GM06990 (cell line): Measurements from ENCODE around the gene ALPG.
"Not testable (repeated sequence)": the region's sequence is repeated elsewhere in the genome, so short reads cannot be mapped to it uniquely, and the experiment has no call there.

Source experiments
- DNase-seq: peaks from one replicate; pipeline ENCODE4 v3.0.0-alpha.2; 2011; ENCODE audit not compliant: insufficient read length; ENCODE audit errors: extremely low read depth
- H3K27me3 ChIP-seq: replicated peaks from 2 replicates; pipeline ENCODE4 v1.6.0; 2011; ENCODE audit warnings: low read length; ENCODE audit not compliant: control insufficient read depth, insufficient read depth
- H3K36me3 ChIP-seq: 2 replicates; pipeline ENCODE4 v1.5.1; 2011; ENCODE audit warnings: low read length; ENCODE audit not compliant: control insufficient read depth, insufficient read depth
- H3K4me3 ChIP-seq: replicated peaks from 2 replicates; pipeline ENCODE4 v1.5.1; 2011; ENCODE audit warnings: low read depth, mild to moderate bottlenecking, control low read depth, low read length
- CTCF ChIP-seq: IDR thresholded peaks from 2 replicates; pipeline ENCODE4 v1.5.1; 2011; ENCODE audit warnings: low read length, control low read depth, mild to moderate bottlenecking, inconsistent platforms; ENCODE audit not compliant: insufficient read depth, poor library complexity, severe bottlenecking

ALPG gene

DNA sequence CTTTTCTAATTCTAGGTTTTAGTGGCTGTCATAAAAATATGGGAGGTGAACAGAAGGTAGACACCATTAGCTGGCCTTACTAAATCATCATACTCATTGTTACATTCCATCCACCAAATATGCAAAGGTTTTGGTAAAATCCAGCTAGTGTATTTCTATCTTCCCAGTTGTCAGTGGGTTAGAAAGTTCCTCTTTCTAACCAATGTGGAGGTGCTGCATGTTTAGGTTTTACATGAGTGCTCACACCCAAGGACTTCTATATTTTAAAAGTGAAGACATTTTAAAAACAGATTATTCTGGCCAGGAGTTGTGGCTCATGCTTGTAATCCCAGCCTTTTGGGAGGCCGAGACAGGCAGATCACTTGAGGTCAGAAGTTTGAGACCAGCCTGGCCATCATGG lies 22.2 kb upstream of the ALPG start:
- Histone ChIP-seq H3K27me3 (no peaks in the 10 kb centered on the region), H3K4me3 (no peak overlapping the region), H3K36me3 (no peaks in the 10 kb centered on the region)
- no peak for TF ChIP-seq CTCF
- no peak for DNase-seq

DNA sequence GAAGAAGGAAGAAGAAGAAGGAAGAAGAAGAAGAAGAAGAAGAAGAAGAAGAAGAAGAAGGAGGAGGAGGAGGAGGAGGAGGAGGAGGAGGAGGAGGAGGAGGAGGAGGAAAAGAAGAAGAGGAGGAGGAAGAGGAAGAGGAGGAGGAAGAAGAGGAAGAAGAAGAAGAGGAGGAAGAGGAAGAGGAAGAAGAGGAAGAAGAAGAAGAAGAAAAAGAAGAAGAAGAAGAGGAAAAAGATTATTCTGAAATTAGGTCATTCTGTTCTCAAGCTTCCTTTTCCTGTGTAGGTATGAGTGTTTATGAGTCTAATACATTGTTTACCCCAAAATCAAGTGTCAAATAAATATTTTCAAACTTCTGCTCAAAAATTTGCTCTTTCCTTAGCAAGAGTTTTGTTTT lies 21.6 kb upstream of the ALPG start:
- not testable (repeated sequence) for DNase-seq, H3K4me3 ChIP-seq, H3K36me3 ChIP-seq, H3K27me3 ChIP-seq

- no peaks in the 10 kb centered on the region for H3K36me3 ChIP-seq
- no peak overlapping the region for H3K4me3 ChIP-seq
- DNase-seq: no peak
- no peak for TF ChIP-seq CTCF
- no peaks in the 10 kb centered on the region for H3K27me3 ChIP-seq
Measured at GRCh38 chr2:232385660-232386489, 20.8 kb upstream of the ALPG start.

- no peaks in the 10 kb centered on the region for H3K27me3 ChIP-seq
- no peak overlapping the region for H3K4me3 ChIP-seq
- no peaks in the 10 kb centered on the region for H3K36me3 ChIP-seq
- TF ChIP-seq CTCF: no peak
- no peak for DNase-seq
Measured at GRCh38 chr2:232386490-232386739, 20.2 kb upstream of the ALPG start.

DNA sequence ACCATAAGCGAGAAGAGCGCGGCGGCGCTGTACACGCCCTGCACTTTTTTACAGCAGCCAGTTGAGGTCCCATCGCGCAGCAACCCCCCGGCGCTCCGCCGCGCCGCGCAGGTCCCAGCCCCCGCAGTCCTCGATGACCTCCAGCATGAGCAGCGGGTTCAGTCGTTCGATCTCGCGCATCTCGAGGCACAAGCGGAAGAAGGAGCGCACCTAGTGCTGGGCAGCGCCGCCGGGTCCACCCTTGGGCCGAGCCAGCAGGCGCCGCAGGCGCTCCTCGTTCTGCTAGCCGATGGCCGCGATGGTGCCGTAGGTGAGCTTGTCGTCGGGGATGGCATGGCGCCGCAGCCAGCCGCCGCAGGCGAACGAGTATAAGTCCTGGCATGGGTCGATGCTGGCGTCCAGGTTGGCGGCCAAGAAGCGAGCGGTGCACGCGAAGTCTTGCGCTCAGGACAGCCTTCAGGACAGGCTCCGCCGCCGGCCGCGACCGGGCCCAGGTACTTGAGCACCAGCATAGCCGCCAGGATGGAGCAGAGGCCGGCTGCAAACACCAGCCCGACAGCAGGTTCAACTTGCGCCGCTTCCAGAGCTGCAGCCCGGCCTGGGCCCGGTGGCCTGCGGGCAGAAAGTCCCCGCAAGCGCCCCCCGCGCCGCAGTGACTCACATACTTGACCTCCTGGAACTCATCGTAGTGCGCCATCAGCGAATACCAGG lies 19.7 kb upstream of the ALPG start:
- Histone ChIP-seq H3K27me3 (no peaks in the 10 kb centered on the region), H3K36me3 (no peaks in the 10 kb centered on the region), H3K4me3 (no peak overlapping the region)
- no peak for TF ChIP-seq CTCF
- no peak for DNase-seq

DNA sequence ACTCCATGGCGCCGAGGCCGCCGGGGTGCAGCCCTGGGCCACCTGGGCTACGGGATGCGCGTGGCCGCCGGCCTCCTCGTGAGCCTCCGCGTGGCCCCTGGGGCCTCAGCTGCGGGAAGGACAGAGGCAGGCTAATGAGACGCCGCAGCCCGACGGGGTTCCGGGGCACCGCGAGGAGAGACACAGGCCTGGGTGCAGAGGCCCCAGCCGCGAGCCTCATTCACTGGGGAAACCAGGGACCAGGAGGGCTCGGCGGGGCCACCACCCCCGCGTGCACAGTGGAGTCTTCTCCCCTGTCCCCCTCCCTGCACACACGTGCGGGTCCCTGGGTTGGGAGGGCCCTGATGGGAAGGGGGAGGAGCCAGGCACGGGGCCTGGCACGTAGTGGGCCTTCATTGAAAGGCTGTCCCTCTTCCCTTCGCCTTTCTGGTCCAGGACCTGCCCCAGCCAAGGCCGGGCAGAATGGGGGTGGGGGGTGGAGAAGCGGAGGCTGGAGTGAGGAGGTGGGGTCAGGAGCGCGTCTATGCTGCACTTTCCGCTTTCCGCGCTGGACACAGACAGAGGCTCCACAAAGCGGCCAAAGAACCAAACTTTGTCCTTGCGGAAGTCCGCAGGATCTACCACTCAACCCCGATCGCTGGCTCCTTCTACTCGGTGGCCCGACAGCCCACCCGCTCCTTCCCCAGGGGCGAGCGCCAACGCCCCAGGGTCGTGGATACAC lies 19.0 kb upstream of the ALPG start:
- Histone ChIP-seq H3K27me3 (no peaks in the 10 kb centered on the region), H3K4me3 (no peak overlapping the region), H3K36me3 (no peaks in the 10 kb centered on the region)
- no peak for TF ChIP-seq CTCF
- no peak for DNase-seq
